SU-DHL-6 (cell line): Measurements from ENCODE around the gene PRL.

ENCODE experiments used
- H2AFZ ChIP-seq: fragments of 200-600 bp; sonication (generic); 2 replicates; pipeline ENCODE4 v1.6.1; 2014; ENCODE audit warnings: low read depth, mild to moderate bottlenecking, moderate library complexity, mixed read lengths, antibody characterized with exemption, low read length; ENCODE audit not compliant: severe bottlenecking
- H3F3A ChIP-seq: fragments of 200-600 bp; shearing (Covaris generic); 2 replicates; pipeline ENCODE4 v1.6.0; 2016; ENCODE audit warnings: antibody characterized with exemption, mild to moderate bottlenecking; ENCODE audit not compliant: insufficient read depth
- H3K27ac ChIP-seq: fragments of 200-600 bp; sonication (generic); 2 replicates; pipeline ENCODE4 v1.5.1; 2016; ENCODE audit warnings: low read depth, mild to moderate bottlenecking, low read length, moderate library complexity, mixed read lengths
- H3K27me3 ChIP-seq: fragments of 200-600 bp; sonication (generic), shearing (Covaris generic); 2 replicates; pipeline ENCODE4 v1.6.0; 2014; ENCODE audit warnings: mild to moderate bottlenecking, low read length
- H3K36me3 ChIP-seq: fragments of 200-600 bp; sonication (generic); 2 replicates; pipeline ENCODE4 v1.6.1; 2014; ENCODE audit warnings: mild to moderate bottlenecking, low read length, mixed read lengths
- H3K4me2 ChIP-seq: fragments of 300-600, 200-600 bp; shearing (Covaris generic), sonication (generic); 2 replicates; pipeline ENCODE4 v1.6.0; 2014; ENCODE audit warnings: low read length, low read depth, mild to moderate bottlenecking; ENCODE audit not compliant: poor library complexity, severe bottlenecking
- H3K4me3 ChIP-seq: fragments of 200-600 bp; sonication (generic); 2 replicates; pipeline ENCODE4 v1.5.1; 2014; ENCODE audit warnings: antibody characterized with exemption, low read length, mild to moderate bottlenecking, mixed read lengths; ENCODE audit not compliant: insufficient read depth, poor library complexity, severe bottlenecking
- H3K79me2 ChIP-seq: fragments of 200-600 bp; sonication (generic); 2 replicates; pipeline ENCODE4 v1.6.1; 2014; ENCODE audit warnings: mild to moderate bottlenecking, low read length, moderate library complexity; ENCODE audit not compliant: insufficient read depth
- H3K9ac ChIP-seq: fragments of 200-600 bp; sonication (generic); 2 replicates; pipeline ENCODE4 v1.7.0; 2014; ENCODE audit warnings: mild to moderate bottlenecking, low read length
- H3K9me2 ChIP-seq: fragments of 200-600 bp; sonication (generic); replicated peaks from 2 replicates; pipeline ENCODE4 v1.6.1; 2014; ENCODE audit warnings: low read length; ENCODE audit not compliant: insufficient read depth
- H3K9me3 ChIP-seq: fragments of 200-600 bp; sonication (generic); 2 replicates; pipeline ENCODE4 v1.6.1; 2014; ENCODE audit warnings: low read length, mixed read lengths; ENCODE audit not compliant: insufficient read depth
- H4K20me1 ChIP-seq: fragments of 200-600 bp; sonication (generic); 2 replicates; pipeline ENCODE4 v1.6.1; 2014; ENCODE audit warnings: low read depth, mild to moderate bottlenecking, antibody characterized with exemption, low read length, moderate library complexity, mixed read lengths
- EZH2phosphoT487 ChIP-seq: fragments of 200-600 bp; sonication (generic), shearing (Covaris generic); conservative IDR thresholded peaks from 2 replicates; pipeline ENCODE4 v1.6.1; 2018; ENCODE audit warnings: mild to moderate bottlenecking, antibody characterized with exemption, low read length, moderate library complexity, mixed read lengths
- TF ChIP-seq, protein P1 (sequence below): fragments of 200-600 bp; sonication (generic); IDR thresholded peaks from one replicate; pipeline ENCODE4 v1.5.1; 2017; ENCODE audit warnings: antibody characterized with exemption, mild to moderate bottlenecking, low read length, moderate library complexity; ENCODE audit not compliant: insufficient read depth, poor library complexity, severe bottlenecking

Gene PRL

DNA sequence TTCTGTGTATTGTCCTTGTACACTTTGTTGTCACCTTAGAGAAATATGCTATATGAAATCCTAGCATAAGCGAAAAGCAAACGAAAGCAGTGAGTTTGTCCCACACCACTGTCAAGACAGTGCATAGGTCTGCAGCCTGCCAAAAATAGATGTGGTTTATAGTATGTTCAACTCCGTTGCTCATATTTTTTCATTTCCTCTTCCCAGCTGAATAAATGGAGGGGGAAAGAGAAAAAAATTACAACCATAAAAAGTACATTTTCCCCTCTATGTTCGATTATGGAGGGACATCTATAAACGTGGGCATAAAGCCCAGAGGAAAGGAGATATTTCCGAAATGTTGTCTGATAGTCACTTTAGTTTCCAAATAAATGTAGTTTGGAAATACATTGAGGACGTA lies 25.8 kb downstream of the PRL start:
- no peaks in the 10 kb centered on the region for H4K20me1 ChIP-seq
- H3K4me2 ChIP-seq, result no peak overlapping the region
- no peak for TF ChIP-seq EZH2phosphoT487
- TF ChIP-seq, protein P1, sequence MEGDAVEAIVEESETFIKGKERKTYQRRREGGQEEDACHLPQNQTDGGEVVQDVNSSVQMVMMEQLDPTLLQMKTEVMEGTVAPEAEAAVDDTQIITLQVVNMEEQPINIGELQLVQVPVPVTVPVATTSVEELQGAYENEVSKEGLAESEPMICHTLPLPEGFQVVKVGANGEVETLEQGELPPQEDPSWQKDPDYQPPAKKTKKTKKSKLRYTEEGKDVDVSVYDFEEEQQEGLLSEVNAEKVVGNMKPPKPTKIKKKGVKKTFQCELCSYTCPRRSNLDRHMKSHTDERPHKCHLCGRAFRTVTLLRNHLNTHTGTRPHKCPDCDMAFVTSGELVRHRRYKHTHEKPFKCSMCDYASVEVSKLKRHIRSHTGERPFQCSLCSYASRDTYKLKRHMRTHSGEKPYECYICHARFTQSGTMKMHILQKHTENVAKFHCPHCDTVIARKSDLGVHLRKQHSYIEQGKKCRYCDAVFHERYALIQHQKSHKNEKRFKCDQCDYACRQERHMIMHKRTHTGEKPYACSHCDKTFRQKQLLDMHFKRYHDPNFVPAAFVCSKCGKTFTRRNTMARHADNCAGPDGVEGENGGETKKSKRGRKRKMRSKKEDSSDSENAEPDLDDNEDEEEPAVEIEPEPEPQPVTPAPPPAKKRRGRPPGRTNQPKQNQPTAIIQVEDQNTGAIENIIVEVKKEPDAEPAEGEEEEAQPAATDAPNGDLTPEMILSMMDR, result no peak
- H3K4me3 ChIP-seq, result no peak overlapping the region
- no peaks in the 10 kb centered on the region for H3K79me2 ChIP-seq
- no peak overlapping the region for H3K9ac ChIP-seq
- no peaks in the 10 kb centered on the region for H3F3A ChIP-seq
- H3K27ac ChIP-seq, result no peak overlapping the region
- no peaks in the 10 kb centered on the region; the same call in 1 of the 2 replicates for H3K9me2 ChIP-seq
- 0 out of 2 replicates have a peak, but pooled peaks cover 7% of the 10 kb centered on the region for H3K9me3 ChIP-seq
- H3K27me3 ChIP-seq, result no peaks in the 10 kb centered on the region
- H2AFZ ChIP-seq, result no peak overlapping the region
- H3K36me3 ChIP-seq, result no peaks in the 10 kb centered on the region

DNA sequence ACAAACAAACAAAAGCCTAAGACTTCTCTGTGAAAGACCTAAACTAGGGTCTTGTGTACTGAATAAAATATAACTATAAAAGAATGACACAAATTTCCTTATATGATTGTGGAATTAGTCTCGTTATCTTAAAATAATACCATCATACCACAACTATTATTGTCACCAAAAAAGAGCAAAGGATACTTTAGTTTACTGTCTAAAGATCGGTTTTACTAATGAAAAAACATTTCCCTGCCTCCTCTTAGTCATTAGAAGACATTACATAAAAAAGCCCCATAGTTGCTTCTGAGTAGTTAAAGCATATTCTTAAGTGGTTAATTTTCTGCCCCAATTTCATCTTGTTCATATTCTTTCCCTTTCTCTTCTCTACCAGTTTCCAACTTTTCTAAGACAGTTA lies 33.1 kb downstream of the PRL start:
- no peak overlapping the region for H3K4me3 ChIP-seq
- TF ChIP-seq, protein P1, result no peak
- TF ChIP-seq EZH2phosphoT487, result no peak
- no peak overlapping the region for H2AFZ ChIP-seq
- no peaks in the 10 kb centered on the region for H3K79me2 ChIP-seq
- no peaks in the 10 kb centered on the region for H3K27me3 ChIP-seq
- H3K36me3 ChIP-seq, result peaks cover 5% of the 10 kb centered on the region; the same call in 1 of the 2 replicates
- H3K9ac ChIP-seq, result no peak overlapping the region
- no peaks in the 10 kb centered on the region for H3F3A ChIP-seq
- H3K4me2 ChIP-seq, result no peak overlapping the region
- H3K9me3 ChIP-seq, result no peaks in the 10 kb centered on the region
- H3K9me2 ChIP-seq, result no peaks in the 10 kb centered on the region
- peaks cover 8% of the 10 kb centered on the region; the same call in 1 of the 2 replicates for H4K20me1 ChIP-seq
- H3K27ac ChIP-seq, result no peak overlapping the region

DNA sequence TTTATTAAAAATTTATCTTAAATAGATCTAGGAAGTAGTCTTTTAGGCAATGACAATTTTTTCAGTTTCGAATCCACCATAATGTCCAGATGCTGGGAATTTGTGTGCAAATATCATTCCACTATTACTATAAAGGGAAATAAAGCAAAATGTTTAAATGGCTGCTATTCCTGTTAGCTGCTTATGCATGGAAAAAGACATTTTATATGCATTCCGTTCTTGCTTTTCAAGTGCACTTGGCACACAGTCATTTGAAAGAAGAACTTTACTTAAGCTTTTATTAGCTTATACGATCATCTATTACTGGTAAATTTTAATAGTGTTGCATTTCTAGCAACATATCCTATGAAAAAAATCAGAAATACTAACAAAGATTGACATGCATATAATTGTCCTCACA lies 42.0 kb downstream of the PRL start:
- Histone ChIP-seq H3K27me3 (no peaks in the 10 kb centered on the region), H3K9me2 (no peaks in the 10 kb centered on the region), H3K36me3 (no peaks in the 10 kb centered on the region), H3F3A (no peaks in the 10 kb centered on the region), H3K9ac (no peak overlapping the region), H3K4me3 (no peak overlapping the region), H4K20me1 (peaks cover 3% of the 10 kb centered on the region; the same call in 1 of the 2 replicates), H3K4me2 (no peak overlapping the region), H3K9me3 (no peaks in the 10 kb centered on the region), H2AFZ (no peak overlapping the region), H3K79me2 (no peaks in the 10 kb centered on the region), H3K27ac (no peak overlapping the region)
- no peak for TF ChIP-seq EZH2phosphoT487
- TF ChIP-seq, protein P1, result no peak
